ENCODE data around the gene SETD2.
A peak's percentile ranks its signal among the peaks of the same experiment; 100 is the strongest.

Gene SETD2

DNA sequence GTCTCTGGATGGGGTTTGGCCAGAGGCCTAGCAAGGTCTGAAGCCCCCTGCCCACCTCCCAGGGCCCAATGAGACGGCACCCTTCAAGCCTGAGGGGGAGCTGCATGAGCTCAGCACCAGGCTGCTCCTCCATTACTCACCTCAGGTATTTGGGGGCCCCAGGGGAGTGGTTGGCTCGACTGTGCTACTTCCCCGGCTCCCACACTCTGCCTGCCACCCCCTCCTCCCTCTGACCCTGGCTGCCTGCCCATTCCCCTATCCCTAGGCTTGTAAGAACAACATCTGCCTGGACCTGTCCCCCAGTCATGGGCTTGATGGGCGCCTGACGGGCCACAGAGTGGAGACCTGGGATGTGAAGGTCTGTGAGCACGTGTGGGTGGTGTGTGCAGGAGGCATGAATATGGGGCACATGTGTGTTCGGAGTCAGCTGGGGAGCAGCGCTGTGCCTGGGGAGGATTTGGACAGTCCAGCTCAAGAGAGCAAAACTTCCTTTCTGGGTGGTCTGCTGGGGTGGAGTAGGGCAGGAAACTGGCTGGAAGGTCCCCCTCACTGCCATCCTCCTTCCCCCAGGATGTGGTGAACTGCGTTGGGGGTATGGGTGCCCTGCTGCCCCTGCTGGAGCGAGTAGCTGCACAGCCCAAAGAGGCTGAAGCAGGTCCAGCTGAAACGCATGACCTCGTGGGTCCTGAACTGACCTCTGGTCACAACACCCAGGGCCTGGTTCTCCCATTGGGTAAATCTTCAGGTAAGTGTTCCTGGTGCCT, 167.0 kb downstream of the SETD2 start:
- no peak for DNase-seq (ENCODE audit: low read depth)

DNA sequence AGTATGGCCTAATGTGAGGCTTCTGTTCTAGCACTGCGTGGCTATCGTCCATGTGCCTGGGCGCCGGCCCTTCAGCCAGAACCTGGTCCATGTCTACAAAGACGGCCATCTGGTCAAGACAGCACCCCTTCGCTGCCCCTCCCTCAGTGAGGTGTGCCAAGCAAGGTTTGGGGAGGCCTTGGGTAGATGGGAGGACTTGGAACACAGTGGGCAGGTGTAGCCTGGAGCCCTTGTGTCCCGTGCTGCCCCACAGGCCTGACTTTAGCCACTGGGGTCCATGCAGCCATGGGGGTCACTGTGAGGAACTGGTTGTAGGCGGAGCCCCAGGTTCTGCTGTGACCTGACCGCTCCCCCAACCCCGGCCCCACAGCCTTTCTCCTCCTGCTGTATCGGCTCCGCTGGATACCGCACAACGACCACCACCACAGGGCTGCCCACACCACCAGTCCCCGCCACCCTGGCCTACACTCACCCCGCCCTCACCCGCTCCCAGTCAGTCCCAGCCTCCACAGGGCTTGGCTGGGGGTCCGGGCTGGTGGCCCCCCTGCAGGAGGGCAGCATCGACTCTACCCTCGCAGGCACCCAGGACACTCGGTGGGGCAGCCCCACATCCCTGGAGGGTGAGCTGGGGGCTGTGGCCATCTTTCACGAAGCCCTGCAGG, 167.9 kb downstream of the SETD2 start:
- DNase-seq (ENCODE audit: low read depth), result no peak

DNA sequence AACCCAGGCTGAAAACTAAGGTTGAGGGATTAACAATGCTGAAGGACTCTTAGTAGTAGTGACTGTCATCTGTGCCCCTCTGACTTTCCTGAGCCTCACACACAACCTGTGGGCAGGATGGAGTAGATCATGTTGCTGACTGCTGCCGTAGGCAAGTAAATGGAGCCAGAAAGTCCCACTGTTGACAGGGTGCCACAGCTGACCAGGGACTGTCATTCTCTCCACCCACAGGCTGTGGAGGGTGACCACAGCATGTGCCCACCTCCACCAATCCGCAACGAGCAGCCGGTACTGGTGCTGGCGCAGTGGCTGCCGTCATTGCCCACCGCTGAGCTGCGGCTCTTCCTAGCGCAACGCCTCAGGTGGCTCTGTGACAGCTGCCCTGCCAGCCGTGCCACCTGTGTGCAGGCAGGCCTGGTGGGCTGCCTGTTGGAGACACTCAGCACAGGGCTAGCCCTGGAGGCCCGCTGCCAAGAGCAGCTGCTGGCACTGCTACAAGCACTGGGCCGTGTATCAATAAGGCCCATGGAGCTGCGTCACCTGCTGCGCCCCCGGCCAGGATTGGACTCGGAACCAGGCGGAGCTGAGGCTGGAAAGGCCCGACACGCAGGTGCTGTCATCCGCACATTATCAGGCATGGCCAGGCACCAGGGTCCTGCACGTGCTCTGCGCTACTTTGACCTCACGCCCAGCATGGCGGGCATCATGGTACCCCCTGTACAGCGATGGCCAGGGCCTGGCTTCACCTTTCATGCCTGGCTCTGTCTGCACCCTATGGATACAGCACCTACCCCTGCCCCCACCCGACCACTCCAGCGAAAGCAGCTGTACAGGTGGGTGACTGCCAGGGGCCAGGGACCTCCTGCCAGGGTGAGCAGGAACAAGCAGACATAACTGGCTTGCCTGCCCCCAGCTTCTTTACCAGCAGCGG, 168.8 kb downstream of the SETD2 start:
- DNase-seq (ENCODE audit: low read depth), result no peak

DNA sequence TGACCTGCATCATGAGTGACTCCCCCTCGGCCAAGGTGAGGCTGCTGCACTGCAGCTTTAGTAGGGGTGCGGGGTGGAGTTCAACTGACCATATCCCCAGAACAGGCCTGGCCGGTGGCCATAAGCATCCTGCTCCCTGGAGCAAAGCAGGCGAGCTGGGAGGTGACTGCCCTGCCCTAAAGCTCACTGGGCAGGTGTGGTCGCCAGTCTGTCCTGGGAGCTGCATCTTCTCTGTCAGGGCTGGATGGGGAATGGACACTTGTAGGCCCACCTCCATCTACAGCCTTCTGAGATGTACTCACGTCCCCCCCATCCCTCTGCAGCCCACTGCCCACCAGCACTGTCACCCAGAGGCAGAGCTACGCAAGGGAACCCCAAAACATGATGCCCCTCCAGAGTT, 169.9 kb downstream of the SETD2 start:
- DNase-seq (ENCODE audit: low read depth), result no peak

DNA sequence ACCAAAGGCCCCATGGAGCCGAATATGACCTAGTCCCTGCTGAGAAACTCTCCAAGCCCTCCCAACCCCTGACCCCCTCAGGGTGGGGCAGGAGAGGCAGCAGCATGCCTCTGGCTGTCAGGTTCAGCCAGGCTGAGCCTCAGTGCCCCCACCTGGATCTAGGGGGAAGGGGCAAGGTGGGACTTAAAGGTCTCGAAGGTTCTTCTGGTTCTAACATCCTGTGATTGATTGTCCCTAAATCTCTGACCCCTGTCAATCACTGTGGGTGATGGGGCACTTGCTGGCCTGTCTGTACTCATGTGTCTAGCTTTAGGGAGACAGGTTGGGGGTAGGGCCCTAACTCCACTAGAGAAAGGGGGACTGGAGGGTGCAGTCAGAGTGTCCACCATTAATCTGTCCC, 170.6 kb downstream of the SETD2 start:
- DNase-seq (ENCODE audit: low read depth), result no peak

DNA sequence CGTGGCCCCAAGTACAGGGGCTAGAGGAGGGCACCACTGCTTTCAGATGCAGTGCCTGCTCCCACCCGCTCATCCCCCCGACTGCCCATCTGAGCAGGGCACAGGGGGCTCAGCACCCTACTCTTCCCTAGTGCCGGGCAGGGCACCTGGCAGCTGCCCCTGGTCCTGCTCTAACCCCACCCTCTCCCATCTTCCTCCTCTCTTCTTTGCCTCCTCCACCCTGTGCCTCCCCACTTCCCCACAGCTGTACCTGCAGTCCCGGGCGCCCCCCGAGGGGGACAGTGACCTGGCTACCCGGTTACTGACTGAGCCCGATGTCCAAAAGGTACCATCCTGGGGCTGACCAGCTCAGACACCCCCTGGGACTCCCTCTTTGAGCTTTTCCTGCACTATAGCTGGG, 171.7 kb downstream of the SETD2 start:
- DNase-seq (ENCODE audit: low read depth), result no peak

DNA sequence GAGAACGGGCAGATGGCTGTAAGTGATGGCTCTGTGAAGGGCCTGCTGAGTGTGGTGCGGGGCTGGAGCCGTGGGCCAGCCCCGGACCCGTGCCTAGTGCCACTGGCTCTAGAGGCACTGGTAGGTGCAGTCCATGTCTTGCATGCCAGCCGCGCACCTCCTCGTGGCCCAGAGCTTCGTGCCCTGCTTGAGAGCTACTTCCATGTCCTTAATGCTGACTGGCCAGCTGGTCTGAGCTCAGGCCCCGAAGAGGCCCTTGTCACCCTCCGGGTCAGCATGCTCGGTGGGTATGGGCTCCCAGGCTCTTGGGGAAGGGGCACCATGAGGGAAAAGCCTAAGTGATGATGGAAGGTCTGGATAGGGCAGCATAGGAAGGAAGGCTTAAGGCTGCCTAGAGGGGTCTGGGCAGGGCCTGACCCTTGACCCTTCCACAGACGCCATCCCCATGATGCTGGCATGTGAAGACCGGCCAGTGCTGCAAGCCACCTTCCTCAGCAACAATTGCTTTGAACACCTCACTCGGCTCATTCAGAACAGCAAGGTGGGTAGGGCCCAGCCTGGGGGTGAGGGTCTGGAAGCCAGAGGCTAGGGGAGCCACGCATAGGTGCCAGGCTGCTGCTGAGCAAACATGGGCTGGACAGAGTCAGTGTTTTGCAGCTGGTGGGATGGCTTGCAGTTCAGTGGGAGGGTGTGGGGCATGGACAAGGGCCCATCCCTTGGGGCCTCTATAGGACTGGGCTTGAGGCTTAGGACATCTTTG, 172.3 kb downstream of the SETD2 start:
- DNase-seq (ENCODE audit: low read depth), result no peak

DNA sequence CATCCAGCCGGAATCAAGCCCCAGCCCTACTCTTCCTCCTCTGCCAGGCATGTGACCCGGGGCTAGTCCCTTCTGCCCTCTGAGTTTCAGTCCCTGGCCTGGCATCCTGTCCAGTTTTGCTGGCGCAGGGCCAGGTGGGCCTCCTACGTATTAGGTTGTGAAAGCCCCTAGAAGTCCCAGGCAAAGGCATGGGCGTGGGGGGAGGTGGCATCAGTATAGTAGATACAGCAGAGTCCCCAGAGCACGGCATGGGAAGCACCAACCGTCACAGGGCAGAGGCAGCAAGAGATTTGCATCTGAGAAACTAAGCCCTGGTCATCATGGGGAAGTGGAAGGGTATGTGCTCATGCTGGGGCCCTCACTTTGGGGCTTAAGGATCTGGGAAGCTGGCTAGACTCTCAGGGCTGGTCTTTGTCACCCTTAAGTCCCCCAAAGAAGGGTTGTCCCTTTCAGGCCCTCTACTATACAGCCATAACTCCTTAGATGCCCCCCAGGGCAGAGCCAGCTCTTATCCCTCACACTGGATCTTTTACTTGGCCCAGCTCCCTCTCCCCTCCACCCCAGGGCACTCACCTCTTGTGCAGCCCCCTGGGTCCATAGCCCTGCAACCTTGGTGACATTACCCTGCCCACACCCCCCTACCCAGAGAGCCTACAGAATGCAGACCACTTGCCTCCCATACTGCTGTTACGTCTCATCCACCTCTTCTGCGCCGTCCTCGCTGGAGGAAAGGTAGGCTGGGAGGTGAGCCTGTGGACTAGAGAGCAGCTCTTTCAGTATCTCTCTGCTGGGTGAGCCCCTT, 173.1 kb downstream of the SETD2 start:
- DNase-seq (ENCODE audit: low read depth), result no peak

DNA sequence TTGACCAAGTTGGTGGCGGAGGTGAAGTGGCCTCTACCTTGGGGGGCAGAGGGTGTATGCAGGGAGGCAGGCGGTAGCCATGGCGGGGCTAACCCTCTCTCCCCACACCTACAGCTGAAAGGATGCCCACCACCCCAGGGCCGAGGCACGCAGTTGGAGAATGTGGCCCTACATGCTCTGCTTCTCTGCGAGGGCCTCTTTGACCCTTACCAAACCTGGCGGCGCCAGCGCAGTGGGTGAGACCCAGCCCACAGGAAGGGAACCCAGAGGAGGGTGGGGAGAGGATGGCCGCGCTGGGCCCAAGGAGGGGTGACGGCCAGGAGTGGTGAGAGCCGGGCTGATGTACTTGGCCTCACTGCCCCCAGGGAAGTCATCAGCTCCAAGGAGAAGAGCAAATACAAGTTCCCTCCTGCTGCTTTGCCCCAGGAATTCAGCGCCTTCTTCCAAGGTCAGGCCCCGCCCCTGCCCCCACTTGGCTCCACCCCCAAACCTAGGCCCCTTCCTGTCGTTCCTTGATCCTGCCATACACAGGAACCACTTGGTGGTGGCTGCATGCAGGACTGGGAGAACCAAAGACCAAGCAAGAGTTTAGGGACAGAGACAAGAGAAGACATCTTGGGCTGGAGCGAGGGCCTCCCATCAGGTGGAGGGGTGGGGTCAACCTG, 174.6 kb downstream of the SETD2 start:
- no peak for DNase-seq (ENCODE audit: low read depth)

DNA sequence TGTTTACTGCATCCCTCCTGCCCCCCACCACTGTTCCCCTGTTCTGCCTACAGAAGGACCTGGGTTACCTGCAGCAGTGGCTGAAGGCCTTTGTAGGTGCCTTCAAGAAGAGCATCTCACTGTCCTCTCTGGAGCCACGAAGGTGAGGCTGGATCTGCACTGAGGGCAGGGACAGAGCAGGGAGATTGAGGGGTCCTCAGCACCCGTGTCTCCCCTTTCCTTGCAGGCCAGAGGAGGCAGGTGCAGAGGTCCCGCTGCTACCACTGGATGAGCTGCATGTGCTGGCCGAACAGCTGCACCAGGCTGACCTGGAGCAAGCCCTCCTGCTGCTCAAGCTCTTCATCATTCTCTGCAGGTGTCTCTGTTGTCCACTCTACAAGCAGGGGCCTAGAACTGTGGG, 175.3 kb downstream of the SETD2 start:
- no peak for DNase-seq (ENCODE audit: low read depth)

DNA sequence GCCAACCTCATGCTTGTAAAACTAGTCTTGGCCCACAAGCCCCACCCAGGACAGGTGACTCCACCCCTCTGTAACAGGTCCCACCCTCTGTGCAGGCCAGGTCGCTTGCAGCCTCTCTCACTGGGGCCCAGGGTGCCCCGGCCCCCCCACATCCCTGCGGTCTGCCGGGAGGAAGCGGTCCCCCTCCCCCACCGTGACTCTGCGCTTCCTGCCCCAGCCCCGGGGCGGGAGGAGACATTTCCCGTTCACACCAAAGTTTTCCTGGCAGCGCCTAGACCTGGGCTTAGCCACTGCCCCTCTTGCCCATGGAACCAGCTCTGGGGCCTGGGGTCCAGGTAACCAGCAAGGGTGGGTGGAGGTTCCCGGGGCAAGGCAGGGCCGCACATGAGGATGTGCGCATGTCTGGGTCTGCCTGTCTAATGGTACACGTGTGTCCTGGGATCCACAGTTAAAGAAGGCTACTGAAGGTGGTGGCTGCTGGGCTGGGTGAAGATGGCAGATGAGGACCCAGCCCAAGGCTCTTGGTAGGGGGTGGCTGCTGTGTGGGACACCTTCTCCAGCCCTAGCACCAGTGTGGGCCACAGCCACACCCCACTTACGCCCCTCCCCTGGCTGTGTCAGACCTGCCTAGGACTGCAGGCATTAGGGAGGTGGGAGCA, 176.0 kb downstream of the SETD2 start:
- DNase-seq (ENCODE audit: low read depth), result peak; percentile 80

DNA sequence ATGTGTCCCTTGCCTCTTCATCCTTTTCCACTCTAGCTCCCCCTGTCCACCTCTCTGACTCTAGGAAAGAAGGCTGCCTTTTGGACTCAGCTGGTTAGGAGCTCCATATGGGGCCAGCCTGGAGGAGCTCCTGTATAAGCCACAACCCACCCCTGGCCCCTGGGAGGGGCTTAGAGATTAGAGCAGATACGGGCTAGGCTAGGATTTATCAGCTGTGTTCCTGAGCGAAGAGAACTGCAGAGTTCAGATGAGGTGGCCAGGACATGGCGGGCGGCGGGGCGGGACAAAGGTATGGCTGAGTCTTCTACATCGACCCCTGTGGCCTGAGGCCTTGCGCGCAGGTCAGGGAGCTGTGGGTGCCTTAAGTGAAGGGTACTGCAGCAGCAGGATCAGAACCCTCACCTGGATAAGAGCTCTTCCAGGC, 176.6 kb downstream of the SETD2 start:
- DNase-seq (ENCODE audit: low read depth), result no peak

DNA sequence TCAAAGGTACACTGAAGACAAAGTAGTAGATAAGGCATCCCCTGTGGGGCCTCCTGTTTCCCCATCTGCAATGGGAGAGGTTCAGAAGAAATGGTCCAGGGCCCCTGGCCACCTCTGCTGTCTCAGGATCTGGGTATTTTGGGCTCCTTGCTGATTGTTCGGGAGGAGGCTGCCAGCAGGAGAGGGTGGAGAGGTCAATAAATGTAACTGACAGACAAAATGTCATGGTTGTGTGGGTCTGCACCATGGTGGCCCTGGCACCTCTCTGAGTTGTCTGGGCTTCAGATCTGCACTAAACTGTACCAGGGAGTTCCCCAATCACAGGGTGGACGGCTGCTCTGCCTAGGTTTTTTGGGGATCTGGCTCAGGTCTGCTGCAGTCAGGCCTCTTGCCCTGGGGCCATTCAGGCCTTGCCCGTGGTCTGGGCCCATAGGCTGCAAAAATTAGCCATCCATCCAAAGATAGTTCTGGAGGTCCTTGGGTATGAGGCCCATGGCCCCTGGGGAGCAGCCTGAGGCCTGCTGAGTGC, 177.1 kb downstream of the SETD2 start:
- no peak for DNase-seq (ENCODE audit: low read depth)

DNA sequence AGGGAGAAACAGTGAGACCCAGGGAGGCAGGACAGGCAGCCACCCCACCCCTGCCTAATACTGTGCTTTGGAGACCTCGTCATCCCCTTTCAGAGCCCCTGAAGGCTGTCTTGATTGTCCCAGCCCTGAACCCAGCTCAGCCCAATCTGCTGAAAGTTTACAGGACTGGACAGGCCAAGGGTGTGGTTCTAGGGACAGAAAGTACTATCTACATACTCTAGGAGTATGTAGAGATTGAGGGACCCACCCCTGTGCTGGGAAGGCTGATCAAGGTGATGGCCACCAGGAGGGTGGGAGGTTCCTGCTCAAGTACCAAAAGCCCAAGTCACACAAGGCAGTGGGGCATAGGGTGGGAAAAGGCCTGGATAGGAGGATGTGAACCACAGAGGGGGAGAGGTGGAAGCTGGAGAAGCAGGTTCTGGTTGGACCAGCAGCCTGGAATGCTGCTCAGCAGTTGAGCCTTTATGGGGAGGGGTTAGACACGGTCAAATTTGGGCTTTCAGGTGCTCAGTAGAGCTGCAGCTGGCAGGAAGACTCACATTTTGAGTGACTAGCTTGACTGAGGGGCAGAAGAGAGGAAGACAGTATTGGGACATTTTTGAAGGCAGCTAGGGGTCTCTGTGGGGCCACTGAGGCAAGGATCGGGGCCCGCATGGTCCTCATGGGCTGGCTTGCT, 177.7 kb downstream of the SETD2 start:
- no peak for DNase-seq (ENCODE audit: low read depth)

DNA sequence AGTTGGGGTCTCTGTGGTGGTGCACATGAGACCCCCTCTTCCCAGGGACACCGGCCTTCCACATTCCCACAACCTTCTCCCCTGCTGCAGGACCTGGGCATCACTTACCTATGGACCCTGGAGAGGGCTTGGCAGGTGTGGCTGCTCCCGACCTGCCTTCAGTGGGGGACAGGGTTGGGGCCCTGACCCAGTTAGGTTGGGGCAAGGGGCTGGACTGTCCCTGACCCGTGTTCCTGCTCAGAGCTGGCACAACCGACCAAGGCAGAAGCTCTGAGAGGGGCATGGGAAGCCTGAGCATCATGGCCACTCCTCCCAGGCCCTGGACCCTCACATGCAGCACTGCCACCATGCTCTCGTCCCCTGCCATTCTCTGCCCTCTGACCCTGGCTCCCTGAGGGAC, 178.3 kb downstream of the SETD2 start:
- no peak for DNase-seq (ENCODE audit: low read depth)

DNA sequence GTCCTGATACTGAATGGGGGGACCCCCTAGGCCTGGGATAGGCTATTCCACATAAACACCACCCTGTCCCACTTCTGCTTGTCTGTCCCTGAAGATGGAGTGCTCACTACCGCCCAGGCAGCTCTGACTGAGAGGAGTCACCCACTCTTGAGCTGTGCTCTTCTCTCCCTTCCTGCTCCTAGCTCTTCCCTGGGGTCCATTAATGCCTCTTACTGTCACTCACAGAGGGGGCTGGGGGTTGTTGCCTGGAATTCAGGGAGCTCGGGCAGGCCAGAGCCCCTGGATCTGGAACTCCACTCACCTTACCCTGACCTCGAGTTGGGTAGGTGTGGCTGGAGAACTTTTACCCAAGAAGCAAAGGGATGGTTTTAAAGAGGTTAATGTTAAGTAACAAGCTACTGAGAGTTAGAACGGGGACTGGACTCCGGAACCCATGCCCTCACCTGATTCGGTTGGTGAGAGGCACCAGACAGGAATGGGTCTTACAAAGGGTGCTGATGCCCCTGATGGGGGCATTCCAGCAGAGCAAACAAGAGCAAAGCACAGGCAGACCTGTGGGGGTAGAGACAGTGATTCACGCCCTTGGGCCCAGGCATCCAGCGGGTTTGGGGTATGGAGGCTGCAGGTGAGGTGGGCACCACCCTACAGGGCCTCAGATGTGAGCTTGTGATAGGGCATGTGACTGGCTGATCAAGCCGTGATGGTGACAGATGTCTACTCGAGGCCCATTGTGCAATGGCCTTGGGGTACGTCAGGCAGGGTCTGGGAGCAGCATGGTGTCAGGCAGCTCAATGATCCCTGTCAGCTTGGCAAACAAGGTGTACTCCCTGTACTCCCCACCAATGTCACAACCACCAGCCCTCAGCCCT, 179.1 kb downstream of the SETD2 start:
- DNase-seq (ENCODE audit: low read depth), result no peak

DNA sequence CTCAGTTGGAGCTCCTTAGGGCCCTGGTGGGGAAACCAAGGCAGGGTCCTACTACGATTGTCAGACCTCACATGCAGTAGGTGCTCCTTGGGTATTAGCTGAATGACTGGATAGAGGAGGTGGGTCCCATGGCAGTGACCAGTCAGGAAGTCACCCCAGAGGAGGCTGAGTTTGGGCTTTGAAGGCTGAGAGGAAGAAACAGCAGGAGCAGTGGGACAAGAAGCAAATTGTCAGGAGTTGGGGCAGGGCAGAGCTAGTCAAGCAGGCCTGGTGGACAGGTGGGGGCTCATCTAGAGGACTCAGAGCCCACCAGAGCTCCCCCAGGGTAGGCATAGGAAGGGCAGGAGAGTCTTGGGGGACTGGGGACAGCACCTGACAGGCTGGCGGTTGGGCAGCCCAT, 181.4 kb downstream of the SETD2 start:
- DNase-seq (ENCODE audit: low read depth), result no peak

DNA sequence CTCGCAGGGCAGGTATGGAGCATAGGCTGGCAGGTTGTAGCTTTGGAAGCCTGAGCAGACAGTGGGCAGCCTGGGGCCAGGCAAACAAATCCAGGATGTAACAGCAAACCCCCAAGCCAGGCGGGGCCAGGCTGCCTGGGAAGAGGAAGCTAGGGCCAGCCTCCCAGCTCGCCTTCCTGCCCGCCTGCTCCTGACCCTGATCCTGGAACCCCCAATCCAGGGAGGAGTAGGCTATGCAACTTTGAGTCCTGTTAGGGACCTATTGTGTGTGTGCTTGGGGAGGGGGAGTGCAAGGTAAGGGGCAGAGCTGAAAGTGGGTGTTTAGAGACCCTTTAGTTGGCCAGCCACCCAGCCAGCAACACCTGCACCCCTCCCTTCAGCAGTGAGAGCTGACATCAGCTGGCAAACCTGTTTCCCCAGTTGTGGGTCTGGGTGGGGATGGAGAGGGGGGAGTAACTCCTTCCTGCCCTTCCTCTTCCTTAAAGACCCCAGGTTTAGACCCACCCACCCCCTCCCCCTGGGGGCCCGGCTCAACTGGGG, 181.9 kb downstream of the SETD2 start:
- no peak for DNase-seq (ENCODE audit: low read depth)

Measured in activated T-cell treated with anti-CD3 and anti-CD28 coated beads for 24 hours (primary cell).